HepG2 (cell line): ENCODE data around the gene PLD1. TPM values are rescaled to one million over a fixed set of nuclear protein-coding genes. Genes with fewer than 3 reads are reported as not detected.

Experiments used
- EEA1 ChIP-seq: sonication (generic); formaldehyde crosslinking; IDR thresholded peaks from 2 replicates; pipeline ENCODE4 v1.5.1; 2020; ENCODE audit warnings: mild to moderate bottlenecking, missing genetic modification reagents, borderline replicate concordance
- HIVEP1 ChIP-seq: sonication (generic); formaldehyde crosslinking; IDR thresholded peaks from 2 replicates; pipeline ENCODE4 v1.4.0; 2020; ENCODE audit warnings: mild to moderate bottlenecking, missing genetic modification reagents
- KLF11 ChIP-seq: IDR thresholded peaks from 2 replicates; pipeline ENCODE4 v1.6.1; 2016; ENCODE audit warnings: missing compliant biosample characterization
- KLF12 ChIP-seq: sonication (generic); formaldehyde crosslinking; IDR thresholded peaks from 2 replicates; pipeline ENCODE4 v1.4.0; 2020; ENCODE audit warnings: missing genetic modification reagents, borderline replicate concordance
- MLX ChIP-seq: IDR thresholded peaks from 2 replicates; pipeline ENCODE4 v1.6.1; 2016
- NAIF1 ChIP-seq: sonication (generic); formaldehyde crosslinking; IDR thresholded peaks from 2 replicates; pipeline ENCODE4 v1.5.0; 2020; ENCODE audit warnings: mild to moderate bottlenecking, missing genetic modification reagents, borderline replicate concordance
- NR1H2 ChIP-seq: sonication (generic); formaldehyde crosslinking; IDR thresholded peaks from 2 replicates; pipeline ENCODE4 v1.8.1; 2022; ENCODE audit warnings: low read depth, missing genetic modification reagents, borderline replicate concordance
- PHB2 ChIP-seq: fragments of 450-650 bp; IDR thresholded peaks from 2 replicates; pipeline ENCODE4 v1.6.1; 2018; ENCODE audit not compliant: partially characterized antibody
- SNAPC2 ChIP-seq: sonication (generic); formaldehyde crosslinking; IDR thresholded peaks from 2 replicates; pipeline ENCODE4 v1.8.1; 2022; ENCODE audit warnings: mild to moderate bottlenecking, missing genetic modification reagents
- STAG1 ChIP-seq: sonication (generic); formaldehyde crosslinking; IDR thresholded peaks from 2 replicates; pipeline ENCODE4 v1.4.0; 2020; ENCODE audit warnings: missing genetic modification reagents
- TERF1 ChIP-seq: sonication (generic); formaldehyde crosslinking; IDR thresholded peaks from 2 replicates; pipeline ENCODE4 v1.8.0; 2022; ENCODE audit warnings: mild to moderate bottlenecking, missing genetic modification reagents, moderate library complexity
- ZBTB25 ChIP-seq: IDR thresholded peaks from 2 replicates; pipeline ENCODE4 v1.6.1; 2018; ENCODE audit warnings: missing genetic modification reagents
- ZKSCAN1 ChIP-seq: fragments of 150-350 bp; IDR thresholded peaks from 2 replicates; pipeline ENCODE4 v1.6.1; 2014; ENCODE audit warnings: low read length
- ZNF138 ChIP-seq: sonication (generic); formaldehyde crosslinking; IDR thresholded peaks from 2 replicates; pipeline ENCODE4 v1.5.0; 2020; ENCODE audit warnings: mild to moderate bottlenecking, low read depth, missing genetic modification reagents
- ZNF281 ChIP-seq: sonication (generic); formaldehyde crosslinking; IDR thresholded peaks from 2 replicates; pipeline ENCODE4 v1.4.0; 2020; ENCODE audit warnings: missing genetic modification reagents, borderline replicate concordance
- ZNF382 ChIP-seq: sonication (generic); formaldehyde crosslinking; IDR thresholded peaks from 2 replicates; pipeline ENCODE4 v1.5.0; 2020; ENCODE audit warnings: missing genetic modification reagents, mild to moderate bottlenecking, borderline replicate concordance
- ZNF430 ChIP-seq: sonication (generic); formaldehyde crosslinking; IDR thresholded peaks from 2 replicates; pipeline ENCODE4 v1.9.0; 2021; ENCODE audit warnings: mild to moderate bottlenecking, missing genetic modification reagents
- ZNF510 ChIP-seq: sonication (generic); formaldehyde crosslinking; IDR thresholded peaks from 2 replicates; pipeline ENCODE4 v1.4.0; 2020; ENCODE audit warnings: low read depth, mild to moderate bottlenecking, missing genetic modification reagents
- ZNF570 ChIP-seq: sonication (generic); formaldehyde crosslinking; IDR thresholded peaks from 2 replicates; pipeline ENCODE4 v1.4.0; 2020; ENCODE audit warnings: mild to moderate bottlenecking, missing genetic modification reagents, borderline replicate concordance
- ZNF572 ChIP-seq: sonication (generic); formaldehyde crosslinking; IDR thresholded peaks from 2 replicates; pipeline ENCODE4 v1.5.1; 2020; ENCODE audit warnings: mild to moderate bottlenecking, missing genetic modification reagents
- ZNF574 ChIP-seq: sonication (generic); formaldehyde crosslinking; IDR thresholded peaks from 2 replicates; pipeline ENCODE4 v1.4.0; 2020; ENCODE audit warnings: missing genetic modification reagents
- ZNF614 ChIP-seq: IDR thresholded peaks from 2 replicates; pipeline ENCODE4 v1.6.1; 2018; ENCODE audit warnings: missing biosample characterization, missing genetic modification reagents, inconsistent platforms, borderline replicate concordance
- polyA plus RNA-seq, 8 experiments: library from polyadenylated mRNA; depleted of rRNA in 3 of 8; stranded (reverse) in 7 of 8; unstranded in 1 of 8; fragments of >200 nt; fragmentation: Illumina TruSeq in 4 of 8; extraction: Trizol in 4 of 8; gene quantifications; 2 replicates each; pipeline versions ENCODE4 v1.2.1 to v1.2.3, GENCODE V29; 2011 to 2016; ENCODE audit warnings: low read depth in 4 of 8, missing spikeins in 1 of 8, mixed read lengths in 1 of 8; ENCODE audit not compliant: insufficient read depth in 1 of 8
- total RNA-seq, 5 experiments: library from RNA; depleted of rRNA; stranded (reverse); fragments of >200 nt; fragmentation: Illumina TruSeq; extraction: Trizol; gene quantifications; 2 replicates each; pipeline ENCODE4 v1.2.3, GENCODE V29; 2016; ENCODE audit warnings: low read depth in 1 of 5

The PLD1 gene
- total and polyA plus RNA-seq, 2 of the 13 experiments (the other 11 are each of a cell fraction or from before 2014, with no cell fraction given): 27.1 to 59.4 TPM

GRCh38 chr3:171845481-171846284 lies 35.4 kb upstream of the PLD1 start (continued):
- TF ChIP-seq MLX (CRISPR knock-in tag) (0 out of 2 replicates have a peak, but pooled peaks have one; percentile 48), TERF1 (no peak), ZNF382 (CRISPR knock-in tag) (no peak), ZNF572 (CRISPR knock-in tag) (no peak), ZNF281 (CRISPR knock-in tag) (no peak), SNAPC2 (no peak), STAG1 (CRISPR knock-in tag) (peak; percentile 8; the same call in 1 of the 2 replicates), KLF12 (CRISPR knock-in tag) (no peak), KLF11 (CRISPR knock-in tag) (no peak), ZNF430 (no peak), ZNF570 (CRISPR knock-in tag) (no peak), ZNF614 (no peak), ZNF510 (peak; percentile 41; the same call in 1 of the 2 replicates), ZNF574 (no peak), ZKSCAN1 (no peak), EEA1 (CRISPR knock-in tag) (no peak), NAIF1 (CRISPR knock-in tag) (no peak), PHB2 (no peak), NR1H2 (CRISPR knock-in tag) (no peak), ZNF138 (CRISPR knock-in tag) (no peak), HIVEP1 (CRISPR knock-in tag) (no peak), ZBTB25 (CRISPR knock-in tag) (no peak)
